Rectal smooth muscle tissue (tissue), 1 donor: Measurements from ENCODE around the gene TACC3.

Experiments
- H3K27ac ChIP-seq: one replicate; pipeline ENCODE4 v1.7.0; 2013; ENCODE audit warnings: low read depth, low read length, inconsistent platforms
- H3K27me3 ChIP-seq: one replicate; pipeline ENCODE4 v1.7.0; 2013; ENCODE audit warnings: low read length; ENCODE audit not compliant: control insufficient read depth, insufficient read depth
- H3K36me3 ChIP-seq: one replicate; pipeline ENCODE4 v1.7.0; 2013; ENCODE audit warnings: low read length; ENCODE audit not compliant: control insufficient read depth, insufficient read depth
- H3K4me1 ChIP-seq: one replicate; pipeline ENCODE4 v1.7.0; 2013; ENCODE audit warnings: low read length; ENCODE audit not compliant: control insufficient read depth, insufficient read depth
- H3K4me3 ChIP-seq: one replicate; pipeline ENCODE4 v1.7.0; 2013; ENCODE audit warnings: low read length
- H3K9ac ChIP-seq: one replicate; pipeline ENCODE4 v1.7.0; 2013; ENCODE audit warnings: low read length

The TACC3 gene

DNA sequence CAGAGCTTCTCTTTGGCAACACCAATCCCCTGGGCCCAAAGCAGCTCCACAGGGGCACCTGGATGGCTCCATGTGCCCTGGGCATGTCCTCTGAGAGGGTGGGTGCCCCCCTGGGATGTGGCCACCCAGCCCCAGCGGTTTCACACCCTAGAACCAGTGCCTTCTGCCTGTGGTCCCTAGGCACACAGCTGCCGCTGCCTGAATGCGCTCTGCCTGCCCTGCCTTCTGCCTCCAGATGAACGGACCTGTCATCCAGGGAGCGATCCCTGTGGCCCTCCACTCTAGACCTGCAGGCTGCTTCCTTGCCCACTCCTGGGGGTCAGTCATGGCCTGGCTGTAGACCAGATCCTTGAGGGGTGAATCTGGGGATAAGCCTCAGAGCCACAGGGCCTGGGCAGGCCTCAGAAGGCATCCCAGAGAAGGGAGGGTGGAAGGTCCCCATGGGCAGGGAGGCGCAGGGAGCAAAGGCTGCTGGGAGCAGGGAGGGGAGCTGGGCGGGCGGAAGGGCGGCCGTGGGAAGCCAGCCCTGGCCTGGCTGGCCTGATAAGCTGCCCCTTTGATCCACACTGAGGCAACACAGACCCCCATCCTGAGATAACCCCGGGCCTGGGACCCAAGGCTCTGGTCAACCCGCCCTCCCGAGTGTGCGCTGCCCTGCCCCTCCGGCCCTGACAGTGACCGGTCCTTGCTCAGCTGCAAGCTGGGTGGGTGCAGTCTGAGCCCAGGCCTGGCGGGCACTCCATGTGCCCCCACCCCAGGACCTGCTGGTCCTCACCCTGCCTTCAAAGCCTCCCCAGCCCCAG is 63.7 kb downstream of the TACC3 start:
- H3K9ac ChIP-seq = no peak overlapping the region
- H3K4me3 ChIP-seq = no peak overlapping the region
- H3K4me1 ChIP-seq = no peaks in the 10 kb centered on the region
- no peaks in the 10 kb centered on the region for H3K36me3 ChIP-seq
- H3K27me3 ChIP-seq = no peaks in the 10 kb centered on the region
- H3K27ac ChIP-seq = no peak overlapping the region

GRCh38 chr4:1785592-1785991 is 64.3 kb downstream of the TACC3 start:
- no peaks in the 10 kb centered on the region for H3K36me3 ChIP-seq
- no peak overlapping the region for H3K4me3 ChIP-seq
- no peaks in the 10 kb centered on the region for H3K27me3 ChIP-seq
- H3K27ac ChIP-seq = no peak overlapping the region
- no peaks in the 10 kb centered on the region for H3K4me1 ChIP-seq
- no peak overlapping the region for H3K9ac ChIP-seq

DNA sequence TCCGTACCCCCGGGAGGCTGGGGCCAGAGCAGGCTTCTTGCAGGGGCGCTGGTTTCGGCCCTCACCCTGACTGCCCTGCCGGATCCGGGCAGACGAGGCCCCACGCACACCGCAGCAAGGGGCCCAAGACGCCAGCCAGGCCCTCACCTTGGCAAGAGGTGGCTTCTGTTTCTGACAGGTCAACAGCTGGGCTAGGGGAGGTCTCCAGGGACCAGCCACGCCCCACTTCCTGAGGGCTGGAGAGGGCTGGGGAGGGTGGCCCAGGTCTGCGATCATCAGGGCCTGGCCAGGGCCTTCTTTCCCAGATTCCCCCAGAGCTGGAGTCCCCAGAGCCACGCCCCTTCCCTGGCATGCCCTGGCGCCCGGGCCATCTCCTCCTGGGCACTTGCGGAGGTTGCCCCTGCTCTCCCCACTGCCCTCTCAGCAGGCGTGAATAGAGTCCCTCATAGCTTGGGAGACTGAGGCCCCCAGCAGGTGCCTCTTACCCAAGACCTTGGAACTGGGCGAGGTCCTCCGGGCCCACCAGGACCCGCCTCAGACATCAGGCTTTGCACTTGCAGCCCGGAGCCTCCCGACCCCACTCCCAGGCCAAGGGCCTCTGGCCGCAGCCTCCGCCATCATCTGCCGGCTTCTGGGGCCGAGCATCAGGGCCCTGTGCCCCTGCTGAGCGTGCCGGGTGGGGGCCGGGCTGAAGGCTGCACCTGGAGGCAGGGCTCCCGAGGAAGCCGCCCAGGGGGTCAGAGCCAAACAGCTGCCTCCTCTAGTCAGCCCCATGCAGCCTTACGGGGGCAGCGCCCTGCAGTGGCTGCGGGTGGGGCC is 65.4 kb downstream of the TACC3 start:
- no peaks in the 10 kb centered on the region for H3K4me1 ChIP-seq
- H3K36me3 ChIP-seq = no peaks in the 10 kb centered on the region
- H3K27me3 ChIP-seq = peaks cover 2% of the 10 kb centered on the region
- H3K4me3 ChIP-seq = no peak overlapping the region
- H3K9ac ChIP-seq = no peak overlapping the region
- H3K27ac ChIP-seq = no peak overlapping the region

- Histone ChIP-seq H3K4me3 (no peak overlapping the region), H3K4me1 (no peaks in the 10 kb centered on the region), H3K9ac (no peak overlapping the region), H3K27me3 (peaks cover 4% of the 10 kb centered on the region), H3K36me3 (no peaks in the 10 kb centered on the region), H3K27ac (no peak overlapping the region)
Observed at GRCh38 chr4:1787411-1788077, 66.2 kb downstream of the TACC3 start.

DNA sequence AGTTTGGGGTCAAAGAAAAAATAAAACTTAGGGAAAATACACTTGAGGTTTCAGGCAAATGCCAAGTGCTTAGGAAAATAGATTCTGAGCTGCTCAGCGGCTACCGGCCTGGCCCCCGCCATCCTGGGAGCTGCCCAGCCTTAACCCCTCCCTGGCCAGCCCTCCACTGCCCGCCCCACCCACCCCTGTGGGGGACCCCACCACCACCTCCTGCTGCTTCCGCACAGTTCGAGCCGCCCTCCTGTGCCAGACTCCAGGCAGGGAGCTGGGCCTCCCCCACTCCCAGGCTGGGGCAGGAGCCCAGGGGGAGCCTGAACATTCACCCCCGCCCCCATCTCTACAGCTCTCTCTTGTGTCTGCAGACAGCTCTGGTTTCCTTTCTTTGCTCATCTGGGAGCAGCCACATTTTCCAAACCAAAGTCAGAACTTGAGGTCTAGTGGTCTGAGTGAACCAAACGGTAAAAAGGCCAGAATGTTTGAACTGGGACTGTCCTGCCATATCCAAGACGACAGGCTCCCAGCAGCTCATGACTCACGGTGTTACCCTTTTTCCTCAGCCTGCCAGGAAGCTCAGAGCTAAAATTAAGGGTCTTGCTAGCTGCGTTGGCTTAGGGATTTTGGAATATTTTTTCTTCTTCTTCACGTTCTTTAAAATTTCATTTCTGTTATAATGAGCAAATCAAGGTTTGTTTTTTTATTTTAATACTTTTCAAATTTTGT is 67.1 kb downstream of the TACC3 start:
- Histone ChIP-seq H3K9ac (no peak overlapping the region), H3K27me3 (peaks cover 8% of the 10 kb centered on the region), H3K36me3 (no peaks in the 10 kb centered on the region), H3K4me3 (no peak overlapping the region), H3K4me1 (no peaks in the 10 kb centered on the region), H3K27ac (no peak overlapping the region)

GRCh38 chr4:1789552-1789951 is 68.2 kb downstream of the TACC3 start:
- no peak overlapping the region for H3K27ac ChIP-seq
- no peak overlapping the region for H3K4me3 ChIP-seq
- no peak overlapping the region for H3K9ac ChIP-seq
- peaks cover 8% of the 10 kb centered on the region for H3K27me3 ChIP-seq
- no peaks in the 10 kb centered on the region for H3K36me3 ChIP-seq
- H3K4me1 ChIP-seq = no peaks in the 10 kb centered on the region

- Histone ChIP-seq H3K27ac (no peak overlapping the region), H3K27me3 (peaks cover 8% of the 10 kb centered on the region), H3K4me1 (no peaks in the 10 kb centered on the region), H3K9ac (no peak overlapping the region), H3K36me3 (no peaks in the 10 kb centered on the region), H3K4me3 (no peak overlapping the region)
Observed at GRCh38 chr4:1790005-1790404, 68.7 kb downstream of the TACC3 start.

DNA sequence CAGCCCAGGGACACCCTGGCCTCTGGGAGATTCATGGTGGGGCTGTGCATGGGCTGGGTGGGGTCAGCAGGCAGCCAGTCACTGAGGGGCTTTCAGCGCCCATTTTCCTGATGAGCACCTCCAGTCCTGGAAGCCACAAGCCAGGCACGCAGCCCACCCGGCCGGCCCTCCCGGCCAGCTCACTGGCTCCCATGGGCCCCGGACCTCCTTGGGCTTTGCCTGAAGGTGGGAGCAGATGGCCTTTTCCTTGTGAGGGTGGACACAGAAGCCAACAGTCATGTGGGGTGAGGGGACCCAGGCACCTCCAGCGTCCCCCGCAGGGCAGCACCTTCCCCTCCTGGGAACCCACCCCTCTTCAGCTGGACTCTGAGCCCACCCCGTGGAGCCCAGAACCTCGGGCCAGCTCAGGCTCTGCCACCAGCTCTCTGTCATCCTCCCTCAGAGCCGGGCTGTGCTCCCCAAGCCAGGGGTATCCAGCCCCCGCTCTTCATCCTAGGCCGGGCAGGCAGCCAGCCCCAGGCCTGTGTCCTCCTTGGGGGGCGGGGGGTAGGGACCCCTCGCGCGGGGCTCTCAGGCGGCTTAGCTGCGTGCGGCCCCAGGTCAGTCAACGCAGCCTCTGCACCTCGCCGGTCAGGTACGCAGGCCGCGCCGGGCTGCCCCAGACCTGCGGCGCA is 71.0 kb downstream of the TACC3 start:
- H3K4me1 ChIP-seq = no peaks in the 10 kb centered on the region
- peaks cover 19% of the 10 kb centered on the region for H3K27me3 ChIP-seq
- H3K9ac ChIP-seq = no peak overlapping the region
- peak overlapping the region; percentile 46 for H3K4me3 ChIP-seq
- no peak overlapping the region for H3K27ac ChIP-seq
- no peaks in the 10 kb centered on the region for H3K36me3 ChIP-seq

GRCh38 chr4:1792832-1793495 is 71.6 kb downstream of the TACC3 start, which contains the start of gene FGFR3:
FGFR3 (plus strand) TSS chr4:1793293; CDS start chr4:1793935, 642 bp downstream.
- Histone ChIP-seq H3K27ac (no peak within 1 kb of the TSS), H3K9ac (no peak within 1 kb of the TSS), H3K27me3 (peaks cover 19% of the 10 kb centered on the region), H3K4me1 (no peaks in the 10 kb centered on the region), H3K4me3 (peak within 1 kb of the TSS; percentile 59), H3K36me3 (no peaks in the 10 kb centered on the region)

- H3K9ac ChIP-seq = no peak overlapping the region
- no peaks in the 10 kb centered on the region for H3K4me1 ChIP-seq
- H3K36me3 ChIP-seq = no peaks in the 10 kb centered on the region
- H3K27ac ChIP-seq = no peak overlapping the region
- H3K4me3 ChIP-seq = peak overlapping the region; percentile 44
- peaks cover 19% of the 10 kb centered on the region for H3K27me3 ChIP-seq
Observed at GRCh38 chr4:1793496-1793840, 72.1 kb downstream of the TACC3 start.
